ENCODE results near the gene ZRANB3. TPM values are rescaled to one million over a fixed set of nuclear protein-coding genes. Genes with fewer than 3 reads are reported as not detected.
"Not testable (repeated sequence)": the region's sequence is repeated elsewhere in the genome, so short reads cannot be mapped to it uniquely, and the experiment has no call there.

Gene ZRANB3
- total RNA-seq, 1 experiment from 2014 or later = 12.6 TPM

DNA sequence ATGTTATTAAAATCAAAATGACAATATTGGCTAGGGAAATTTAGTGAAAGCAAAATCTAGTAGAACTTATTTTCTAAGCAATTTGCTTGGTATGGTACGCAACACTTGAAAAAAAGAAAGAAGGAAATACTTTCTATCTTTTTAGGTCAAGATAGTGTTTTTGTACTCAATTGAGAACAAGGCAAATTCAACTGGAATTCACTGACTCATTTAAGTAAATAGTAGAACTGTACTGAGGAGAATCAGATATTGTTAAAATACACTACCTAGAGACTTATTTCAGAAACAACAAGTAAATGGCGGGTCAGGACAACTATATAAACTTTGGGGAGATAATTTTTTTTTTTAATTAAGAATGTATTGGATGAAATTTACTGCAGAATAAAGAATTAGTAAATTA, 18.9 kb downstream of the ZRANB3 start:
- Histone ChIP-seq H3K27ac (ENCODE audit: low read length) (no peak overlapping the region), H3K9ac (ENCODE audit: low read length) (no peak overlapping the region), H3K36me3 (ENCODE audit: insufficient read depth, low read length) (0 out of 2 replicates have a peak, but pooled peaks cover 3% of the 10 kb centered on the region), H3K4me2 (ENCODE audit: low read depth, low read length, poor library complexity, severe bottlenecking) (no peak overlapping the region), H2AFZ (ENCODE audit: low read length) (no peak overlapping the region), H3K4me3 (ENCODE audit: low read length) (no peak overlapping the region), H3K9me2 (replicated peaks; ENCODE audit: insufficient read depth, low read length) (no peaks in the 10 kb centered on the region), H3K79me2 (ENCODE audit: low read length) (peaks cover 35% of the 10 kb centered on the region), H3K9me3 (ENCODE audit: low read length) (no peaks in the 10 kb centered on the region), H4K20me1 (ENCODE audit: insufficient read depth, low read depth, low read length) (no peaks in the 10 kb centered on the region), H3K4me1 (ENCODE audit: low read length) (no peaks in the 10 kb centered on the region), H3K27me3 (ENCODE audit: low read length) (no peaks in the 10 kb centered on the region)
- no peak for DNase-seq

DNA sequence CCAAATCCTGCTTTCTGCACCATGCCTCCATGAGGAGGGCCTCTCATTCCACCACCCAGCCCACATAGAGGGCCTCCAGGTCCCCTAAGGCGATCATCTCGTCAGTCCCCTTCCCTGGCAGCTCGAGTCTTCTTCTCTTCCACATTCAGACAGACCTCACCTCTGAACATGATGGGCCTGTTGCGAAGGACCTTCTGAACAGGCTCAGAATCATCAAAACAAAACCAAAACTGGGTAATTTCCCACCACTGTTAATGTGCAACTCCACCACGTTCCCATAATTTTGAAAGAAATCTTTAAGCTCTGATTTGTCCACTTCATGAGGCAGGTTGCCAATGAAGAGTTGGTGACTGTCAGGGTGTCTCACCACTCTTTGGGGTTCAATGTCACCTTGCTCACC, 20.4 kb downstream of the ZRANB3 start:
- Histone ChIP-seq H3K27ac (ENCODE audit: low read length) (no peak overlapping the region), H3K9me3 (ENCODE audit: low read length) (no peaks in the 10 kb centered on the region), H3K4me1 (ENCODE audit: low read length) (no peaks in the 10 kb centered on the region), H3K9ac (ENCODE audit: low read length) (no peak overlapping the region), H3K4me2 (ENCODE audit: low read depth, low read length, poor library complexity, severe bottlenecking) (no peak overlapping the region), H3K4me3 (ENCODE audit: low read length) (no peak overlapping the region), H3K27me3 (ENCODE audit: low read length) (no peaks in the 10 kb centered on the region), H3K79me2 (ENCODE audit: low read length) (peaks cover 36% of the 10 kb centered on the region), H4K20me1 (ENCODE audit: insufficient read depth, low read depth, low read length) (no peaks in the 10 kb centered on the region), H3K36me3 (ENCODE audit: insufficient read depth, low read length) (0 out of 2 replicates have a peak, but pooled peaks cover 3% of the 10 kb centered on the region), H3K9me2 (replicated peaks; ENCODE audit: insufficient read depth, low read length) (no peaks in the 10 kb centered on the region), H2AFZ (ENCODE audit: low read length) (no peak overlapping the region)
- DNase-seq = no peak

DNA sequence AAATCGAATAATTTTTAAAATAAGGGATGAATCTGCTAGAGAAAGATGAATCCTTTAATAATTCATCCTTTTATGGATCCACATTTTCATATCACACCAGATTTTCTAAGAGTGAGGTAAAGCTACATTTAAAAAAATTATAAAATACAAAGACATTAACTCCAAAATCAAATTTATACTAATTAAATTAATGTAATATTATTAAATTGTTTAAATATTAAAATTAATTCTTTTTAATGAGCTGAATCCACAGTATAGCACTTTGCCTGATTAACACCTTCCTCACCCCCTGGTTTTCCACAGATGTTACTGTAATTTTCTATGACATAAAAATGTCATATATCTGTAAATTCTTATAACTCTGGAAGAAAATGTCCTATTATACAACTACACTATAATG, 26.2 kb downstream of the ZRANB3 start:
- no peak overlapping the region for H3K27ac ChIP-seq (ENCODE audit: low read length)
- H3K4me1 ChIP-seq (ENCODE audit: low read length) = no peaks in the 10 kb centered on the region
- H4K20me1 ChIP-seq (ENCODE audit: insufficient read depth, low read depth, low read length) = no peaks in the 10 kb centered on the region
- H2AFZ ChIP-seq (ENCODE audit: low read length) = no peak overlapping the region
- H3K27me3 ChIP-seq (ENCODE audit: low read length) = no peaks in the 10 kb centered on the region
- no peak overlapping the region for H3K9ac ChIP-seq (ENCODE audit: low read length)
- H3K9me2 ChIP-seq (replicated peaks; ENCODE audit: insufficient read depth, low read length) = no peaks in the 10 kb centered on the region
- H3K4me3 ChIP-seq (ENCODE audit: low read length) = no peak overlapping the region
- no peak for DNase-seq
- peaks cover 7% of the 10 kb centered on the region; the same call in 1 of the 2 replicates for H3K9me3 ChIP-seq (ENCODE audit: low read length)
- no peak overlapping the region for H3K4me2 ChIP-seq (ENCODE audit: low read depth, low read length, poor library complexity, severe bottlenecking)
- H3K36me3 ChIP-seq (ENCODE audit: insufficient read depth, low read length) = peaks cover 25% of the 10 kb centered on the region
- peaks cover 14% of the 10 kb centered on the region for H3K79me2 ChIP-seq (ENCODE audit: low read length)

DNA sequence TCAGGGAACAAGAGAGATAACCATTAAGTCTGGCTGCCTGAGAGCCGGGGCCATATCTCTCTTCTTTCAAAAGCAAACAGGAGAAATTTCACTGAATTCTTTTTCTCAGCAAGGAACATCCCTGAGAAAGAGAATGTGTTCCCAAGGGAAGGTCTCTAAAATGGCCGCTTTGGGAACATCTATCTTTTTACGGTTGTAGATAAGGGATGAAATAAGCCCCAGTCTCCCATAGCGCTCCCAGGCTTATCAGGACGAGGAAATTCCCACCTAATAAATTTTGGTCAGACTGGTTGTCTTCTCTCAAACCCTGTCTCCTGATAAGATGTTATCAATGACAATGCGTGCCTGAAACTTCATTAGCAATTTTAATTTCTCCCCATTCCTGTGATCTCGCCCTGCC, 32.4 kb downstream of the ZRANB3 start:
- H3K27ac ChIP-seq (ENCODE audit: low read length); H3K4me1 ChIP-seq (ENCODE audit: low read length); H3K79me2 ChIP-seq (ENCODE audit: low read length); DNase-seq; H3K9me2 ChIP-seq (replicated peaks; ENCODE audit: insufficient read depth, low read length); H3K27me3 ChIP-seq (ENCODE audit: low read length); H3K9me3 ChIP-seq (ENCODE audit: low read length); H3K9ac ChIP-seq (ENCODE audit: low read length); H4K20me1 ChIP-seq (ENCODE audit: insufficient read depth, low read depth, low read length); H3K4me2 ChIP-seq (ENCODE audit: low read depth, low read length, poor library complexity, severe bottlenecking); H3K4me3 ChIP-seq (ENCODE audit: low read length); H2AFZ ChIP-seq (ENCODE audit: low read length): not testable (repeated sequence)
- H3K36me3 ChIP-seq (ENCODE audit: insufficient read depth, low read length) = peaks cover 28% of the 10 kb centered on the region

DNA sequence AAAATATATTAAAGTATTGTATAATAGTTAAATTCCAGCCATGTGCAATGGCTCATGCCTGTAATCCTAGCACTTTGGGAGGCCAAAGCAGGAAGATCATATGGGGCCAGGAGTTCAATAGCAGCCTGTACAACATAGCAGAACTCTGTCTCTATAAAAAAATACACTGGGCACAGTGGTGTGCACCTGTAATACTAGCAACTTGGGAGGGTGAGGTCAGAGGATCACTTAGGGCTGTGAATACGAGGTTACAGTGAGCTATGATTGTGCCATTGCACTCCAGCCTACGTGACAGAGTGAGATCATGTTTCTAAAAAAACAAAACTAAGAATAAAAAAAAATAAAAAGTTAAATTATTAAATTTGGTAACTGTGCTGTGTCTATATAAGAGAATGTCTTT, 36.1 kb downstream of the ZRANB3 start:
- no peak overlapping the region for H3K27ac ChIP-seq (ENCODE audit: low read length)
- no peaks in the 10 kb centered on the region for H3K4me1 ChIP-seq (ENCODE audit: low read length)
- no peaks in the 10 kb centered on the region; the same call in 1 of the 2 replicates for H3K9me3 ChIP-seq (ENCODE audit: low read length)
- no peaks in the 10 kb centered on the region for H4K20me1 ChIP-seq (ENCODE audit: insufficient read depth, low read depth, low read length)
- H3K4me2 ChIP-seq (ENCODE audit: low read depth, low read length, poor library complexity, severe bottlenecking) = no peak overlapping the region
- no peak overlapping the region for H2AFZ ChIP-seq (ENCODE audit: low read length)
- H3K36me3 ChIP-seq (ENCODE audit: insufficient read depth, low read length) = peaks cover 9% of the 10 kb centered on the region
- no peaks in the 10 kb centered on the region for H3K9me2 ChIP-seq (replicated peaks; ENCODE audit: insufficient read depth, low read length)
- no peaks in the 10 kb centered on the region for H3K27me3 ChIP-seq (ENCODE audit: low read length)
- no peak for DNase-seq
- H3K79me2 ChIP-seq (ENCODE audit: low read length) = peaks cover 14% of the 10 kb centered on the region; the same call in 1 of the 2 replicates
- no peak overlapping the region for H3K4me3 ChIP-seq (ENCODE audit: low read length)
- H3K9ac ChIP-seq (ENCODE audit: low read length) = no peak overlapping the region

DNA sequence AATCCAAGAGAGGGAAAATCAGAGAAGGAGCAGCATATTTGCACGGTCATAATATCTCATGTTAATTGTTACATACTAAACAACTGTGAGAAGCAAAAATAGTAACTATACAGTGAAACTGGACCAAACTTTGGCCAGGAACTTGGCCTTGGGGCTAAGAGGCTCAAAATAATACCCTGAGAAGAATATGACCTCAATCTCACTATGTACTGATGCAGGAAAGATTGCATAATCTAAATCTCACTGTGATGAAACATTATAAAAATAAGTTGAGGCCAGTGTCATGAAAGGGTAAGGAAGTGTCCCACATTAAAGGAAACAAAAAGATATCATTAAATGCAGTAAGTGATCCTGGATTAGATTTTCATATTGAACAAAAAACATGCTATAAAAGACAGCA, 36.5 kb downstream of the ZRANB3 start:
- peaks cover 5% of the 10 kb centered on the region; the same call in 1 of the 2 replicates for H3K36me3 ChIP-seq (ENCODE audit: insufficient read depth, low read length)
- no peak for DNase-seq

DNA sequence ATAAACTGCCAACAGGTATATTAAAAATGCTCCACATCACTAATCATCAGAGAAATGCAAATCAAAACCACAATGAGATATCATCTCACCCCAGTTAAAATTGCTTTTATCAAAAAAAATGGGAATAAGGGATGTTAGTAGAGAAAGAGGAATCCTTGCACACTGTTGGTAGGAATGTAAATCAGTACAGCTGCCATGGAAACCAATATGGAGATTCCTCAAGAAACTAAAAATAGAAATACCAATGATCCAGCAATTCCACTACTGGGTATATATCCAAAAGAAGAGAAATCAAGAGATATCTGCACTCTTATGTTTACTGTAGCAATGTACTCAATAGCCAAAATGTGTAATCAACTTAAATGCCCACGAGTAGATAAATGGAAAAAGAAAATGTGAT, 40.6 kb downstream of the ZRANB3 start:
- H3K27me3 ChIP-seq (ENCODE audit: low read length) = no peaks in the 10 kb centered on the region

More for the DNA sequence above, 36.5 kb downstream of the ZRANB3 start:
- Histone ChIP-seq H2AFZ (ENCODE audit: low read length) (no peak overlapping the region), H3K4me2 (ENCODE audit: low read depth, low read length, poor library complexity, severe bottlenecking) (no peak overlapping the region), H3K79me2 (ENCODE audit: low read length) (peaks cover 15% of the 10 kb centered on the region; the same call in 1 of the 2 replicates), H3K27me3 (ENCODE audit: low read length) (no peaks in the 10 kb centered on the region), H3K9me2 (replicated peaks; ENCODE audit: insufficient read depth, low read length) (no peaks in the 10 kb centered on the region), H3K9ac (ENCODE audit: low read length) (no peak overlapping the region), H3K4me3 (ENCODE audit: low read length) (no peak overlapping the region), H3K27ac (ENCODE audit: low read length) (no peak overlapping the region), H3K9me3 (ENCODE audit: low read length) (no peaks in the 10 kb centered on the region; the same call in 1 of the 2 replicates), H3K4me1 (ENCODE audit: low read length) (no peaks in the 10 kb centered on the region), H4K20me1 (ENCODE audit: insufficient read depth, low read depth, low read length) (no peaks in the 10 kb centered on the region)

DNA sequence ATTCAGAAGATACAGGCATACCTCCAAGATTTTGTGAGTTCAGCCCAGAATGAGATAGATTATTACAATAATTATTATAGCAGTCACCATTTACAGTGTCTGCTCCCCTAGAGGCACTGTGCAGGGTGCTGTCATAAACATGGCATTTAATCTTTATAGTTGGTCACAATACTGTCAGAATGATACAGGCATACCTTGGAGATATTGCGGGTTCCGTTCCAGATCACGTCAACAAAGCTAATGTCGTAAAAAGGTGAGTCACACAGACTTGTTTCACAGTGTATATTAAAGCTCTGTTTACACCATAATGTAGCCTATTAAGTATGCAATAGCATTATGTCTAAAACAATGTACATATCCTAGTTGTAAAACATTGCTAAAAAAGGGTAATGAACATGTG, 45.6 kb downstream of the ZRANB3 start:
- Histone ChIP-seq H3K27ac (ENCODE audit: low read length) (no peak overlapping the region), H2AFZ (ENCODE audit: low read length) (no peak overlapping the region), H3K36me3 (ENCODE audit: insufficient read depth, low read length) (0 out of 2 replicates have a peak, but pooled peaks cover 7% of the 10 kb centered on the region), H3K79me2 (ENCODE audit: low read length) (peaks cover 9% of the 10 kb centered on the region; the same call in 1 of the 2 replicates), H3K4me3 (ENCODE audit: low read length) (no peak overlapping the region), H3K9ac (ENCODE audit: low read length) (no peak overlapping the region), H3K27me3 (ENCODE audit: low read length) (no peaks in the 10 kb centered on the region), H3K4me1 (ENCODE audit: low read length) (no peaks in the 10 kb centered on the region), H4K20me1 (ENCODE audit: insufficient read depth, low read depth, low read length) (no peaks in the 10 kb centered on the region), H3K9me2 (replicated peaks; ENCODE audit: insufficient read depth, low read length) (no peaks in the 10 kb centered on the region), H3K4me2 (ENCODE audit: low read depth, low read length, poor library complexity, severe bottlenecking) (no peak overlapping the region), H3K9me3 (ENCODE audit: low read length) (no peaks in the 10 kb centered on the region)
- DNase-seq = no peak

More for the DNA sequence above, 40.6 kb downstream of the ZRANB3 start:
- Histone ChIP-seq H2AFZ (ENCODE audit: low read length) (no peak overlapping the region), H3K36me3 (ENCODE audit: insufficient read depth, low read length) (0 out of 2 replicates have a peak, but pooled peaks cover 7% of the 10 kb centered on the region), H3K9me3 (ENCODE audit: low read length) (no peaks in the 10 kb centered on the region), H3K79me2 (ENCODE audit: low read length) (peaks cover 18% of the 10 kb centered on the region; the same call in 1 of the 2 replicates), H3K27ac (ENCODE audit: low read length) (no peak overlapping the region), H3K4me1 (ENCODE audit: low read length) (no peaks in the 10 kb centered on the region), H3K9ac (ENCODE audit: low read length) (no peak overlapping the region), H3K4me2 (ENCODE audit: low read depth, low read length, poor library complexity, severe bottlenecking) (no peak overlapping the region), H4K20me1 (ENCODE audit: insufficient read depth, low read depth, low read length) (no peaks in the 10 kb centered on the region), H3K9me2 (replicated peaks; ENCODE audit: insufficient read depth, low read length) (no peaks in the 10 kb centered on the region), H3K4me3 (ENCODE audit: low read length) (no peak overlapping the region)
- DNase-seq = no peak
